Prostate gland (tissue), 2 donors: ENCODE measurements around the gene DDX47. TPM values are rescaled to one million over a fixed set of nuclear protein-coding genes. Genes with fewer than 3 reads are reported as not detected.

Experiments
- DNase-seq: peaks from one replicate; pipeline ENCODE4 v3.0.0-alpha.2; 2019; ENCODE audit warnings: low spot score
- H3K27ac ChIP-seq, 2 donors: fragments of 200-600 bp; sonication (generic); 2 replicates each; pipeline ENCODE4 v1.5.1; 2017 to 2019
- H3K27me3 ChIP-seq: fragments of 200-600 bp; sonication (generic); replicated peaks from 2 replicates; pipeline ENCODE4 v1.5.1; 2019; ENCODE audit not compliant: insufficient read depth
- H3K36me3 ChIP-seq, 2 donors: fragments of 200-600 bp; sonication (generic); 1 replicate in 1 of 2; 2 replicates in 1 of 2; pipeline versions ENCODE4 v1.5.1 to v1.8.1; 2017 to 2019
- H3K4me1 ChIP-seq: fragments of 200-600 bp; sonication (generic); replicated peaks from 2 replicates; pipeline ENCODE4 v1.5.1; 2019
- H3K4me3 ChIP-seq, 2 donors: fragments of 200-600 bp; sonication (generic); 2 replicates each; pipeline ENCODE4 v1.5.1; 2017 to 2019
- H3K9me3 ChIP-seq: fragments of 200-600 bp; sonication (generic); 2 replicates; pipeline ENCODE4 v1.5.1; 2017
- POLR2A ChIP-seq: fragments of 450-650 bp; IDR thresholded peaks from one replicate; pipeline ENCODE4 v1.6.1; 2016; ENCODE audit warnings: antibody characterized with exemption, mild to moderate bottlenecking
- POLR2AphosphoS5 ChIP-seq: sonication (generic); formaldehyde crosslinking; IDR thresholded peaks from one replicate; pipeline ENCODE4 v1.6.1; 2017; ENCODE audit warnings: antibody characterized with exemption
- WGBS: methylation state at CpG from one replicate; pipeline ENCODE4 v1.1.5; 2018; 5-methylcytosine and 5-hydroxymethylcytosine counted together
- intact Hi-C: fragments of 100-400 bp; cut with DNase I; formaldehyde crosslinking; loops from one replicate; pipeline ENCODE4 v1.14.2; 2022
- total RNA-seq, 2 donors: library from RNA; depleted of rRNA; stranded (reverse); fragments of >200 nt; gene quantifications; one replicate each; pipeline ENCODE4 v1.1.0, GENCODE V29; 2016
- TF ChIP-seq, protein P1 (sequence below), 4 experiments: fragments of 200-600 bp in 2 of 4; fragments of 450-650 bp in 2 of 4; sonication (generic) in 2 of 4; IDR thresholded peaks; 1 replicate in 3 of 4; 2 replicates in 1 of 4; pipeline ENCODE4 v1.5.1; 2016 to 2019; ENCODE audit warnings: antibody characterized with exemption in 4 of 4, mild to moderate bottlenecking in 2 of 4, moderate library complexity in 2 of 4

Gene DDX47
- total RNA-seq, 2 donors from 2014 or later = 44.6 to 74.8 TPM

- 24% methylated on average over 4 of the region's 4 CpGs for WGBS
- H3K27me3 ChIP-seq = no peaks in the 10 kb centered on the region
- H3K4me1 ChIP-seq = no peaks in the 10 kb centered on the region
- no peak for TF ChIP-seq POLR2AphosphoS5
- no peak for DNase-seq
- peak overlapping the region; percentile 87 to 88 for H3K27ac ChIP-seq
- intact Hi-C loops = loop anchor here (10.0 kb wide), 3 partner anchors 62 to 428 kb away; no protein-coding TSS in a partner anchor
- no peaks in the 10 kb centered on the region for H3K9me3 ChIP-seq
- no peaks in the 10 kb centered on the region for H3K36me3 ChIP-seq
- peak overlapping the region; percentile 57 to 59 for H3K4me3 ChIP-seq
These were observed 26.8 kb upstream of the DDX47 start for GRCh38 chr12:12786351-12786705.

- no peaks in the 10 kb centered on the region for H3K9me3 ChIP-seq
- H3K27ac ChIP-seq = peak overlapping the region; percentile 87 to 88
- no peaks in the 10 kb centered on the region for H3K36me3 ChIP-seq
- TF ChIP-seq, protein P1, sequence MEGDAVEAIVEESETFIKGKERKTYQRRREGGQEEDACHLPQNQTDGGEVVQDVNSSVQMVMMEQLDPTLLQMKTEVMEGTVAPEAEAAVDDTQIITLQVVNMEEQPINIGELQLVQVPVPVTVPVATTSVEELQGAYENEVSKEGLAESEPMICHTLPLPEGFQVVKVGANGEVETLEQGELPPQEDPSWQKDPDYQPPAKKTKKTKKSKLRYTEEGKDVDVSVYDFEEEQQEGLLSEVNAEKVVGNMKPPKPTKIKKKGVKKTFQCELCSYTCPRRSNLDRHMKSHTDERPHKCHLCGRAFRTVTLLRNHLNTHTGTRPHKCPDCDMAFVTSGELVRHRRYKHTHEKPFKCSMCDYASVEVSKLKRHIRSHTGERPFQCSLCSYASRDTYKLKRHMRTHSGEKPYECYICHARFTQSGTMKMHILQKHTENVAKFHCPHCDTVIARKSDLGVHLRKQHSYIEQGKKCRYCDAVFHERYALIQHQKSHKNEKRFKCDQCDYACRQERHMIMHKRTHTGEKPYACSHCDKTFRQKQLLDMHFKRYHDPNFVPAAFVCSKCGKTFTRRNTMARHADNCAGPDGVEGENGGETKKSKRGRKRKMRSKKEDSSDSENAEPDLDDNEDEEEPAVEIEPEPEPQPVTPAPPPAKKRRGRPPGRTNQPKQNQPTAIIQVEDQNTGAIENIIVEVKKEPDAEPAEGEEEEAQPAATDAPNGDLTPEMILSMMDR (IDR thresholded peaks at IDR 0.05) = peak in 2 of 4 experiments; percentile 44 to 45
- peak; percentile 9 for TF ChIP-seq POLR2AphosphoS5
- peak; percentile 91 for TF ChIP-seq POLR2A
- DNase-seq = peak; percentile 68
- peak overlapping the region; percentile 57 to 59 for H3K4me3 ChIP-seq
- 2% methylated on average over 80 of the region's 80 CpGs for WGBS
- no peaks in the 10 kb centered on the region for H3K27me3 ChIP-seq
- intact Hi-C loops = loop anchor here (10.0 kb wide), 3 partner anchors 62 to 428 kb away; no protein-coding TSS in a partner anchor
- peaks cover 3% of the 10 kb centered on the region for H3K4me1 ChIP-seq
These were observed 26.2 kb upstream of the DDX47 start for GRCh38 chr12:12786706-12787601.

- no peak for DNase-seq
- 60% methylated on average over 6 of the region's 6 CpGs for WGBS
These were observed 25.0 kb upstream of the DDX47 start for GRCh38 chr12:12788131-12788530.

GRCh38 chr12:12788675-12789368 lies 24.3 kb upstream of the DDX47 start:
- H3K4me1 ChIP-seq = peaks cover 3% of the 10 kb centered on the region
- WGBS = 13% methylated on average over 9 of the region's 9 CpGs
- no peaks in the 10 kb centered on the region for H3K9me3 ChIP-seq
- no peak overlapping the region for H3K4me3 ChIP-seq
- peak; percentile 52 for TF ChIP-seq POLR2AphosphoS5
- TF ChIP-seq POLR2A = no peak
- TF ChIP-seq, protein P1 (IDR thresholded peaks at IDR 0.05) = peak; percentile 75 to 85 (median 82)
- intact Hi-C loops = loop anchor here (10.0 kb wide), 3 partner anchors 64 to 426 kb away; no protein-coding TSS in a partner anchor
- peak overlapping the region; percentile 87 to 88 for H3K27ac ChIP-seq
- peak; percentile 74 for DNase-seq
- H3K27me3 ChIP-seq = no peaks in the 10 kb centered on the region
- H3K36me3 ChIP-seq = no peaks in the 10 kb centered on the region

More at GRCh38 chr12:12788131-12788530, 25.0 kb upstream of the DDX47 start:
- Histone ChIP-seq H3K4me3 (no peak overlapping the region), H3K9me3 (no peaks in the 10 kb centered on the region), H3K27ac (peak overlapping the region; percentile 87 to 88), H3K27me3 (no peaks in the 10 kb centered on the region), H3K36me3 (no peaks in the 10 kb centered on the region), H3K4me1 (peaks cover 3% of the 10 kb centered on the region)
- TF ChIP-seq POLR2AphosphoS5 = no peak
- intact Hi-C loops = loop anchor here (10.0 kb wide), 3 partner anchors 63 to 427 kb away; no protein-coding TSS in a partner anchor

- Histone ChIP-seq H3K27me3 (no peaks in the 10 kb centered on the region), H3K27ac (no peak overlapping the region), H3K9me3 (no peaks in the 10 kb centered on the region), H3K4me1 (peaks cover 3% of the 10 kb centered on the region), H3K4me3 (no peak overlapping the region), H3K36me3 (no peaks in the 10 kb centered on the region)
- WGBS = 34% methylated on average over 4 of the region's 4 CpGs
- no peak for DNase-seq
- intact Hi-C loops = no loop called here
- TF ChIP-seq POLR2A (no peak), POLR2AphosphoS5 (no peak)
- TF ChIP-seq, protein P1 (IDR thresholded peaks at IDR 0.05) = no peak
These were observed 22.2 kb upstream of the DDX47 start for GRCh38 chr12:12790956-12791355.
